Measurements from ENCODE around the gene LRRC8A.
"Not testable (repeated sequence)": the region's sequence is repeated elsewhere in the genome, so short reads cannot be mapped to it uniquely, and the experiment has no call there.

LRRC8A gene

DNA sequence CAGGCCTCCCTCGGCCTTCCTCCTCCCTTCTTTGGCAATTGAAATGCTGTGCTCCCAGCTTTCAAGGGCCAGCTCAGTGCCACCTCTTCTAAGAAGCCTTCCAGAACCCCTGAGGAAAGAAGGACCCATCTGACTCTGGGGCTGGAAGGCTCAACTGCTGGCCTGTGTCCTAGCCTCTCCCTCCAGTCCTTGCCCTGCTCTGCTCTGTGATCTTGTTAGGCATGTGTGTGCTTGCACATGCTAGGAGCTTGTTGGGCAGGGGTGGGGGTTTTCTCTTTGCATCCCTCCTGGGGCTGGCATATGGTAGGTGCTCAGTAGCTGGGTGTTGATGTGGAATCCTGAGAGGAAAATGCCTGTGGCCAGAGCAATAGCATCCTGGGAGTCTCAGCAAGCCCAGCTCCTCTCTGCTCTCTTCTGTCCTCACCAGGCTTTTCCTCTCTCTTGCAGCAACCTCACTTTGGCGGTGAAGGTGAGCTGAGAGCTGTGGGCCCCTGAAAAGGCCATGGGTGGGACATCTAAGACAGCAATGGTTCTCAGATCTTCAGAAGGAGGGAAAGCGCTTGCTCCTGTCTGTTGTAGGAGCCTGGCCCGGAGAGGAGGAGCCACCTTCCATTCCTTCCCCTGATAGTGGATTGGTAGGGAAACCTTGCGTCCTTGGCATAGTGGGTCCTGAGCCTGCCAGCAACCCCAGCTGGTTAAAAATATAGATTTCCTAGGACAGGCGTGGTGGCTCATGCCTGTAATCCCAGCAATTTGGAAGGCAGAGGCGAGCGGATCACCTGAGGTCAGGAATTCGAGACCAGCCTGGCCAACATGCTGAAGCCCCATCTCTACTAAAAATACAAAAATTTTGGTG, 55.6 kb downstream of the LRRC8A start:
- Mint-ChIP-seq H3K4me1 (peaks cover 19% of the 10 kb centered on the region), H3K27me3 (ENCODE audit: low read depth, poor library complexity) (no peaks in the 10 kb centered on the region), H3K4me3 (no peak overlapping the region), H3K9me3 (no peaks in the 10 kb centered on the region), H3K36me3 (ENCODE audit: low read depth) (no peaks in the 10 kb centered on the region), H3K27ac (no peak overlapping the region)
- DNase-seq = no peak
- TF ChIP-seq, protein P1, sequence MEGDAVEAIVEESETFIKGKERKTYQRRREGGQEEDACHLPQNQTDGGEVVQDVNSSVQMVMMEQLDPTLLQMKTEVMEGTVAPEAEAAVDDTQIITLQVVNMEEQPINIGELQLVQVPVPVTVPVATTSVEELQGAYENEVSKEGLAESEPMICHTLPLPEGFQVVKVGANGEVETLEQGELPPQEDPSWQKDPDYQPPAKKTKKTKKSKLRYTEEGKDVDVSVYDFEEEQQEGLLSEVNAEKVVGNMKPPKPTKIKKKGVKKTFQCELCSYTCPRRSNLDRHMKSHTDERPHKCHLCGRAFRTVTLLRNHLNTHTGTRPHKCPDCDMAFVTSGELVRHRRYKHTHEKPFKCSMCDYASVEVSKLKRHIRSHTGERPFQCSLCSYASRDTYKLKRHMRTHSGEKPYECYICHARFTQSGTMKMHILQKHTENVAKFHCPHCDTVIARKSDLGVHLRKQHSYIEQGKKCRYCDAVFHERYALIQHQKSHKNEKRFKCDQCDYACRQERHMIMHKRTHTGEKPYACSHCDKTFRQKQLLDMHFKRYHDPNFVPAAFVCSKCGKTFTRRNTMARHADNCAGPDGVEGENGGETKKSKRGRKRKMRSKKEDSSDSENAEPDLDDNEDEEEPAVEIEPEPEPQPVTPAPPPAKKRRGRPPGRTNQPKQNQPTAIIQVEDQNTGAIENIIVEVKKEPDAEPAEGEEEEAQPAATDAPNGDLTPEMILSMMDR (IDR thresholded peaks at IDR 0.05) = no peak

- Mint-ChIP-seq H3K9me3 (no peaks in the 10 kb centered on the region), H3K4me3 (peak overlapping the region; percentile 9), H3K27ac (peak overlapping the region; percentile 71), H3K4me1 (peaks cover 19% of the 10 kb centered on the region), H3K27me3 (ENCODE audit: low read depth, poor library complexity) (no peaks in the 10 kb centered on the region), H3K36me3 (ENCODE audit: low read depth) (peaks cover under 1% of the 10 kb centered on the region)
- peak; percentile 44 for DNase-seq
- TF ChIP-seq, protein P1 (IDR thresholded peaks at IDR 0.05) = no peak
Measured at GRCh38 chr9:128940271-128940921, 58.5 kb downstream of the LRRC8A start.

GRCh38 chr9:128940946-128941755, 59.2 kb downstream of the LRRC8A start:
- Mint-ChIP-seq H3K4me3 (no peak overlapping the region), H3K36me3 (ENCODE audit: low read depth) (peaks cover 8% of the 10 kb centered on the region), H3K4me1 (peaks cover 27% of the 10 kb centered on the region), H3K27ac (peak overlapping the region; percentile 71), H3K9me3 (no peaks in the 10 kb centered on the region), H3K27me3 (ENCODE audit: low read depth, poor library complexity) (no peaks in the 10 kb centered on the region)
- DNase-seq = no peak
- TF ChIP-seq, protein P1 (IDR thresholded peaks at IDR 0.05) = no peak

GRCh38 chr9:128943832-128944620, 62.1 kb downstream of the LRRC8A start:
- TF ChIP-seq, protein P1 (IDR thresholded peaks at IDR 0.05) = no peak
- Mint-ChIP-seq H3K27me3 (ENCODE audit: low read depth, poor library complexity) (peaks cover 2% of the 10 kb centered on the region), H3K4me1 (peaks cover 49% of the 10 kb centered on the region), H3K36me3 (ENCODE audit: low read depth) (peaks cover 9% of the 10 kb centered on the region), H3K4me3 (no peak overlapping the region), H3K9me3 (no peaks in the 10 kb centered on the region), H3K27ac (no peak overlapping the region)
- no peak for DNase-seq

GRCh38 chr9:128944966-128945365, 63.0 kb downstream of the LRRC8A start:
- not testable (repeated sequence) for H3K9me3 Mint-ChIP-seq; H3K27me3 Mint-ChIP-seq (ENCODE audit: low read depth, poor library complexity); H3K36me3 Mint-ChIP-seq (ENCODE audit: low read depth); DNase-seq; H3K27ac Mint-ChIP-seq; H3K4me3 Mint-ChIP-seq
- H3K4me1 Mint-ChIP-seq = peaks cover 49% of the 10 kb centered on the region

Measured in nephron progenitor cell (in vitro differentiated cells).